Breast epithelium (tissue), 3 donors: ENCODE measurements around the gene FIZ1.

Experiments used
- CTCF ChIP-seq, 3 donors: fragments of 450-650 bp; IDR thresholded peaks; one replicate each; pipeline ENCODE4 v1.5.1; 2016 to 2017; ENCODE audit warnings: antibody characterized with exemption in 3 of 3, mild to moderate bottlenecking in 3 of 3, moderate library complexity in 3 of 3
- POLR2A ChIP-seq: fragments of 450-650 bp; IDR thresholded peaks from one replicate; pipeline ENCODE4 v1.6.1; 2016; ENCODE audit warnings: antibody characterized with exemption, mild to moderate bottlenecking, moderate library complexity

- TF ChIP-seq POLR2A (no peak), CTCF (IDR thresholded peaks at IDR 0.05) (no peak)
Observed at GRCh38 chr19:55643003-55643886, 43.9 kb upstream of the FIZ1 start, which contains the start of gene ZNF581.
